Stomach smooth muscle (tissue), 2 donors: ENCODE data around the gene CFLAR.
"Not testable (repeated sequence)": the region's sequence is repeated elsewhere in the genome, so short reads cannot be mapped to it uniquely, and the experiment has no call there.

ENCODE experiments used
- H3K27ac ChIP-seq: one replicate; pipeline ENCODE4 v1.7.0; 2013; ENCODE audit warnings: mild to moderate bottlenecking, low read length, inconsistent platforms
- H3K27me3 ChIP-seq, 2 donors: one replicate each; pipeline ENCODE4 v1.7.0; 2013; ENCODE audit warnings: low read length in 2 of 2; ENCODE audit not compliant: insufficient read depth in 2 of 2, control insufficient read depth in 1 of 2
- H3K36me3 ChIP-seq, 2 donors: one replicate each; pipeline ENCODE4 v1.7.0; 2013; ENCODE audit warnings: low read length in 2 of 2; ENCODE audit not compliant: control insufficient read depth in 2 of 2, insufficient read depth in 2 of 2
- H3K4me1 ChIP-seq: one replicate; pipeline ENCODE4 v1.7.0; 2013; ENCODE audit warnings: low read length; ENCODE audit not compliant: control insufficient read depth, insufficient read depth
- H3K4me3 ChIP-seq, 2 donors: one replicate each; pipeline ENCODE4 v1.7.0; 2013; ENCODE audit warnings: low read length in 2 of 2
- H3K9ac ChIP-seq, 2 donors: one replicate each; pipeline ENCODE4 v1.7.0; 2013; ENCODE audit warnings: low read length in 2 of 2, mild to moderate bottlenecking in 1 of 2
- H3K9me3 ChIP-seq, 2 donors: one replicate each; pipeline ENCODE4 v1.7.0; 2013; ENCODE audit warnings: low read length in 2 of 2; ENCODE audit not compliant: control insufficient read depth in 2 of 2
- donor health status: healthy.
- donor health status: Pancreatic carcinoma.

Gene CFLAR

DNA sequence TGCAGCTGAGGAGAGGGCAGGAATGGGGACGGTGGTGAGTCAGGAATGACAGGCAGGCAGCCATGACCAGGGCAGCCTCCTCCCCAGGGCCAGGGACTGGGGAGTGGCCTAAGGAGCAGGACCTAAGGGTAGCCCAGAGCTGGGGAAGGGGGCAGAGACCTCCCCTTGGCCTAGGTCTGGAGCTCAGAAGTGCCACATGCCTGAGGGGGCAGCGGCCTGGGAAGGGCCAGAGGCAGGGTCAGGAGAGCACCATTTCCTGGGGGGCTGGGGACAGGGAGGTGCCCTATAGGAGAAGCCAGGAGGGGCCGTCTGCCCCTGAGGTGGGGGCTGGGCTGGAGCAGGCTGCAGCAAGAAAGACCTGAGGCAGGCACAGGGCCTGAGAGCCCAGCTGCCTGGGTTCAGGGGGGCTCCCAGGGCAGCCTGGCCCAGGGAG, 20.9 kb downstream of the CFLAR start:
- H3K4me3 ChIP-seq: no peak overlapping the region
- no peaks in the 10 kb centered on the region for H3K27me3 ChIP-seq

GRCh38 chr2:201137505-201138400, 21.8 kb downstream of the CFLAR start:
- Histone ChIP-seq H3K9me3 (no peaks in the 10 kb centered on the region), H3K27me3 (no peaks in the 10 kb centered on the region), H3K9ac (no peak overlapping the region), H3K36me3 (peaks cover 35 to 38% of the 10 kb centered on the region in 2 donors), H3K4me1 (peaks cover 7% of the 10 kb centered on the region), H3K4me3 (no peak overlapping the region), H3K27ac (no peak overlapping the region)

More for the DNA sequence above, 20.9 kb downstream of the CFLAR start:
- peaks cover 7% of the 10 kb centered on the region for H3K4me1 ChIP-seq
- no peak overlapping the region for H3K9ac ChIP-seq
- no peaks in the 10 kb centered on the region for H3K9me3 ChIP-seq
- peaks cover 36 to 38% of the 10 kb centered on the region in 2 donors for H3K36me3 ChIP-seq
- H3K27ac ChIP-seq: no peak overlapping the region

DNA sequence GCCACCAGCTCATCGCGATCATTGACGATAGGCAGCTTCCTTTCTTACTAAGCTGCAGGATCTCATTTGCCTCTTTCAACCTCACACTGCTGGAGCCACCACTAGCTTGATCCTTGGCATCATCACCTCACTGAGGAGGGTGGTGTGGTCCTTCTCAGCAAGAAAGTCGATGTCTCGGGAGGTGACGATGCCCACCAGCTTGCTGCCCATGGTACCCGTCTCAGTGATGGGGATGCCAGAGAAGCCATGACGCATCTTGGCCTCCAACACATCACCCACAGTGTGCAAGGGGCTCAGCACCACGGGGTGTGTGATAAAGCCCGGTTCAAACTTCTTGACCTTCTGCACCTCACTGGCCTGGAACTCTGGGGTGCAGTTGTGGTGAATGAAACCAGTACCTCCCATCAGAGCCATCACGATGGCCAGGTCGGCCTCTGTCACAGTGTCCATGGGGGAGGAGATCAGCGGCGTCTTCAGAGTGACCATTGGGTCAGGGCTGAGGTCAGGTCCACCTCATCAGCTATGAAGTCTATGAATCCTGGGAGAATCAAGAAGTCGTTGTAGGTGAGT, 22.5 kb downstream of the CFLAR start:
- Histone ChIP-seq H3K36me3 (peaks cover 32% of the 10 kb centered on the region in 2 donors), H3K4me3 (no peak overlapping the region), H3K9me3 (no peaks in the 10 kb centered on the region), H3K9ac (no peak overlapping the region), H3K27me3 (no peaks in the 10 kb centered on the region), H3K27ac (no peak overlapping the region), H3K4me1 (peaks cover 4% of the 10 kb centered on the region)

GRCh38 chr2:201138986-201139781, 23.2 kb downstream of the CFLAR start:
- H3K4me1 ChIP-seq, H3K27me3 ChIP-seq, H3K9me3 ChIP-seq, H3K9ac ChIP-seq, H3K4me3 ChIP-seq, H3K27ac ChIP-seq: not testable (repeated sequence)
- H3K36me3 ChIP-seq: peaks cover 32% of the 10 kb centered on the region in 2 donors

DNA sequence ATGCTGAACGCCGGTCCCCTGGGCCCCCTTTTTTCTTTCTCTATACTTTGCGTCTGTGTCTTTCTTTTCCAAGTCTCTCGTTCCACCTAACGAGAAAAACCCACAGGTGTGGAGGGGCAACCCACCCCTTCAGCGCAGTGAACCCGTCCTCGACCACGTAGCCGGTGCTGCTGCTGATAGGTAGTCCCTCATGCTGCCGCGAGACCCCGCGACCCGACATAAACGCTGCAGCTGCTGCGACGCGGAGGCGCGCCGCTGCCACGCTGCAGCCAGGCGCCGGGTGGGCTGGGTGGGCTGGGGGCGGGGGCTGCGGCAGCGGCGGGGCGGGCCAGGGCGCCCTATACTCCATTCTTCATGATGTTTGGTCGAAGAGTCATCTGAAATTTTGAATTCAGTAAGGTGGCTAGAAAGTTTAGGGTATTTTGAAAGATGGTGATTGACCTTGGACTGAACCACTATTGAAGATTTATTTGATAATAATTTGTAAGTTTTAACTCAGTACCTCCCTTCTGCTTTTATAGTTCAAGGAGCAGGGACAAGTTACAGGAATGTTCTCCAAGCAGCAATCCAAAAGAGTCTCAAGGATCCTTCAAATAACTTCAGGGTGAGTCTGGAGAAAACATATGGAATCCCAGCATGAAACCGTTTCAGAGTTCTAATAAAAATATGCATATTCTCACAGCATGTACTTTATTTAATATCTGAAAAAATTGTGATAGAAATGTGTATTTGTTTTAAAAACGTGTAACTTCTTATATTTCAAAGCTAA, 24.1 kb downstream of the CFLAR start:
- Histone ChIP-seq H3K9me3 (no peaks in the 10 kb centered on the region), H3K9ac (no peak overlapping the region), H3K27me3 (no peaks in the 10 kb centered on the region), H3K36me3 (peaks cover 32 to 34% of the 10 kb centered on the region in 2 donors), H3K27ac (no peak overlapping the region), H3K4me3 (no peak overlapping the region), H3K4me1 (peaks cover 4% of the 10 kb centered on the region)

DNA sequence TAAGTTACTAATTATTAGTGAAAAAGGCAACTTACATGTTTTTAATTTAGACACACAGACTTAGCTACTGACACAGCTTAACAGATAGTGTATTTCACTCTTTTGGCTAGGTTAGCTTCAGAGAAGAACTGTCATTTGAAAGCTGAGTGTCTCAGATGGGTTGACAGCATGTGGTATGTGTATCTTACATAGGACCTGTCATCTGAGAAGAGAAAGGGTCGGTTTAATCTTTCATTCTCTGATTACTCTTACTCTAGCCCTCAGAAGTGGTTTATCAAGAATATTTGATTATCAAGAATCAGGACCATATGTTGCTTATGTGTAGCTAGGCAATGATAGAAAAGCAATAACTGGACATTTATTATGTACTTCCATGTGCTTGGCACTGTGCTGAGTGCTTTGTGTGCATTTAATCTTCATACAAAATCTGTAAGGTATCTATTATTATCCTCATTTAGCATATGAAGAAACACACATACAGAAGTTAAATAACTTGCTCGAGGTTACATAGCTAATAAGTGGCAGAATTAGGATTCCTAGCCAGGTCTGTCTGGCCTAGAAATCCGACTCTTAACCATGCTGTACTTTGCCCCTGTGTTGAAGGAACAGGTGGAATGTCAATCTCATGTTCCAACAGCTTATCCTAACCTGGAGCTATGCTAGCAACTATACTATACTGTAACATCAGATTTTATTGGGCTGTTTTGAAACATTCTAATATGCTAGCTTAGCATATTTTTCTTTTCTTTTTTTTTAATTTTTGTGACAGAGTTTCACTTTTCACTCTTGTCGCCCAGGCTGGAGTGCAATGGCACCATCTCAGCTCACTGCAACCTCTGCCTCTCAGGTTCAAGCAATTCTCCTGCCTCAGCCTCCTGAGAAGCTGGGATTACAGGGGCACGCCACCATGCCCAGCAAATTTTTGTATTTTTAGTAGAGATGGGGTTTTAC, 28.4 kb downstream of the CFLAR start:
- no peaks in the 10 kb centered on the region for H3K9me3 ChIP-seq
- no peak overlapping the region for H3K27ac ChIP-seq
- peaks cover 9 to 12% of the 10 kb centered on the region in 2 donors for H3K36me3 ChIP-seq
- no peak overlapping the region for H3K9ac ChIP-seq
- H3K4me1 ChIP-seq: no peaks in the 10 kb centered on the region
- H3K4me3 ChIP-seq: no peak overlapping the region
- no peaks in the 10 kb centered on the region for H3K27me3 ChIP-seq

- Histone ChIP-seq H3K9me3 (no peaks in the 10 kb centered on the region), H3K27me3 (no peaks in the 10 kb centered on the region), H3K9ac (peak overlapping the region in 1 of 2 donors; percentile 16), H3K36me3 (peaks cover 28 to 34% of the 10 kb centered on the region in 2 donors), H3K27ac (peak overlapping the region; percentile 59), H3K4me1 (peaks cover 13% of the 10 kb centered on the region), H3K4me3 (no peak overlapping the region)
Measured at GRCh38 chr2:201148434-201148990, 32.5 kb downstream of the CFLAR start.

- H3K27me3 ChIP-seq: no peaks in the 10 kb centered on the region
- no peak overlapping the region for H3K4me3 ChIP-seq
- H3K9ac ChIP-seq: peak overlapping the region in 1 of 2 donors; percentile 35
- H3K9me3 ChIP-seq: no peaks in the 10 kb centered on the region
- H3K4me1 ChIP-seq: peaks cover 13% of the 10 kb centered on the region
- peaks cover 28 to 36% of the 10 kb centered on the region in 2 donors for H3K36me3 ChIP-seq
- peak overlapping the region; percentile 72 for H3K27ac ChIP-seq
Measured at GRCh38 chr2:201149064-201149820, 33.3 kb downstream of the CFLAR start.

GRCh38 chr2:201149821-201150165, 33.8 kb downstream of the CFLAR start:
- peaks cover 33 to 35% of the 10 kb centered on the region in 2 donors for H3K36me3 ChIP-seq
- H3K9me3 ChIP-seq, H3K4me3 ChIP-seq, H3K27me3 ChIP-seq: not testable (repeated sequence)
- peak overlapping the region in 1 of 2 donors; percentile 35 for H3K9ac ChIP-seq
- peaks cover 13% of the 10 kb centered on the region for H3K4me1 ChIP-seq
- H3K27ac ChIP-seq: peak overlapping the region; percentile 72
